Measurements from ENCODE around the gene TRIO. TPM values are rescaled to one million over a fixed set of nuclear protein-coding genes. Genes with fewer than 3 reads are reported as not detected.

TRIO gene
- total RNA-seq, 1 experiment from 2014 or later, result 68.4 TPM

- Histone ChIP-seq H3K9me2 (ENCODE audit: insufficient read depth) (no peaks in the 10 kb centered on the region), H3K79me2 (ENCODE audit: insufficient read depth, low read length) (no peaks in the 10 kb centered on the region), H3K36me3 (ENCODE audit: control insufficient read depth in 1 of 2, insufficient read depth in 2 of 2, low read length in 2 of 2) (peaks cover 4 to 25% of the 10 kb centered on the region in 2 experiments), H3K27ac (ENCODE audit: low read depth, low read length) (no peak overlapping the region), H4K20me1 (ENCODE audit: insufficient read depth) (no peaks in the 10 kb centered on the region), H3K4me1 (ENCODE audit: control insufficient read depth in 1 of 2, insufficient read depth in 2 of 2, low read length in 2 of 2) (no peaks in the 10 kb centered on the region), H3K4me2 (ENCODE audit: low read length) (no peak overlapping the region), H2AFZ (ENCODE audit: low read depth, low read length, poor library complexity, severe bottlenecking) (no peak overlapping the region), H3K27me3 (ENCODE audit: insufficient read depth, low read length) (no peaks in the 10 kb centered on the region), H3K4me3 (replicated peaks in 1 of 2; ENCODE audit: low read depth in 1 of 2, low read length in 2 of 2) (no peak overlapping the region), H3K9me3 (ENCODE audit: control insufficient read depth in 1 of 2, insufficient read depth in 1 of 2, low read depth in 1 of 2, low read length in 2 of 2) (no peaks in the 10 kb centered on the region), H3K9ac (ENCODE audit: low read length) (no peak overlapping the region)
- intact Hi-C loops (cut with micrococcal nuclease), result no loop called here
- no peak for DNase-seq (ENCODE audit: low read depth, low spot score)
- no TSS peak for BruUV-seq (replicated peaks)
- CTCF ChIA-PET, result no interaction called here
- ATAC-seq, result no peak
- no peak for TF ChIP-seq SRF (IDR thresholded peaks at IDR 0.05; ENCODE audit: low read depth)
- TF ChIP-seq ATF3 (IDR thresholded peaks at IDR 0.05), result no peak
- no peak for TF ChIP-seq CBX3 (IDR thresholded peaks at IDR 0.05; ENCODE audit: low read depth)
- TF ChIP-seq SP1 (IDR thresholded peaks at IDR 0.05; ENCODE audit: low read depth), result no peak
- TF ChIP-seq ZFX (IDR thresholded peaks at IDR 0.05), result no peak
- TF ChIP-seq CTCF (IDR thresholded peaks at IDR 0.05 in 2 of 3, conservative IDR thresholded peaks at IDR 0.05 in 1 of 3; ENCODE audit: borderline replicate concordance in 1 of 3, insufficient read depth in 1 of 3, low read depth in 2 of 3, low read length in 2 of 3), result no peak
- no peak for TF ChIP-seq EGR1 (IDR thresholded peaks at IDR 0.05; ENCODE audit: low read depth)
- TF ChIP-seq JUND (IDR thresholded peaks at IDR 0.05), result no peak
- no peak for TF ChIP-seq EZH2phosphoT487 (IDR thresholded peaks at IDR 0.05; ENCODE audit: borderline replicate concordance)
- no peak for TF ChIP-seq MAX (IDR thresholded peaks at IDR 0.05)
- TF ChIP-seq EZH2 (IDR thresholded peaks at IDR 0.05), result no peak
- no peak for TF ChIP-seq FOSL1 (IDR thresholded peaks at IDR 0.05; ENCODE audit: low read depth)
- TF ChIP-seq ZNF274 (IDR thresholded peaks at IDR 0.05; ENCODE audit: low read depth, low read length), result no peak
- TF ChIP-seq TCF7L2 (IDR thresholded peaks at IDR 0.05; ENCODE audit: borderline replicate concordance, extremely low read depth, insufficient read depth, insufficient read length), result no peak
- no peak for TF ChIP-seq POLR2AphosphoS5 (IDR thresholded peaks at IDR 0.05; ENCODE audit: low read depth, low read length)
- no peak for TF ChIP-seq REST (IDR thresholded peaks at IDR 0.05; ENCODE audit: low read depth)
- TF ChIP-seq CEBPB (IDR thresholded peaks at IDR 0.05; ENCODE audit: low read depth), result no peak
- TF ChIP-seq ELF1 (IDR thresholded peaks at IDR 0.05; ENCODE audit: borderline replicate concordance, low read depth), result no peak
- TF ChIP-seq POLR2A (IDR thresholded peaks at IDR 0.05; ENCODE audit: borderline replicate concordance, extremely low read depth, insufficient read depth, insufficient read length), result no peak
- POLR2A ChIA-PET, result interaction anchor here (0.7 kb wide), 1 partner anchor 73 kb away, joined by 4 read pairs; no protein-coding TSS in a partner anchor
- RAD21 ChIA-PET (ENCODE audit: low non-redundant PET in 1 of 2, low total read pairs in 2 of 2, uncharacterized antibody in 2 of 2, unreplicated experiment in 2 of 2), result no interaction called here
Measured at GRCh38 chr5:14476786-14477435, 333.8 kb downstream of the TRIO start.

Measured in HCT116 (cell line).